HG03097 (cell line): ENCODE measurements around the gene S100A13.
A peak's percentile ranks its signal among the peaks of the same experiment; 100 is the strongest.
"Not testable (repeated sequence)": the region's sequence is repeated elsewhere in the genome, so short reads cannot be mapped to it uniquely, and the experiment has no call there.

Experiments used
- ATAC-seq: cut with Tn5 transposase; IDR thresholded peaks from one replicate; pipeline ENCODE4 v1.9.1; 2021; ENCODE audit not compliant: unreplicated experiment, low FRiP score

The S100A13 gene

GRCh38 chr1:153608742-153609584, 18.3 kb downstream of the S100A13 start:
- no peak for ATAC-seq

- no peak for ATAC-seq
These were observed 19.1 kb downstream of the S100A13 start for GRCh38 chr1:153608089-153608682.

GRCh38 chr1:153607381-153607780, 19.9 kb downstream of the S100A13 start:
- ATAC-seq, result no peak

- no peak for ATAC-seq
These were observed 21.1 kb downstream of the S100A13 start for GRCh38 chr1:153606194-153606593.

- ATAC-seq, result no peak
These were observed 24.6 kb downstream of the S100A13 start for GRCh38 chr1:153602749-153603148.

GRCh38 chr1:153599847-153600246, 27.5 kb downstream of the S100A13 start:
- ATAC-seq, result no peak

- ATAC-seq, result peak; percentile 91
These were observed 28.8 kb downstream of the S100A13 start for GRCh38 chr1:153598309-153599172.

GRCh38 chr1:153597206-153597605, 30.1 kb downstream of the S100A13 start:
- no peak for ATAC-seq

GRCh38 chr1:153592748-153593147, 34.6 kb downstream of the S100A13 start:
- ATAC-seq, result no peak

- ATAC-seq, result no peak
These were observed 38.8 kb downstream of the S100A13 start for GRCh38 chr1:153588482-153588881.

- ATAC-seq, result not testable (repeated sequence)
These were observed 39.3 kb downstream of the S100A13 start for GRCh38 chr1:153588033-153588432.

GRCh38 chr1:153587314-153587713, 40.0 kb downstream of the S100A13 start:
- no peak for ATAC-seq

GRCh38 chr1:153586347-153586746, 41.0 kb downstream of the S100A13 start:
- ATAC-seq, result no peak

- ATAC-seq, result no peak
These were observed 42.3 kb downstream of the S100A13 start for GRCh38 chr1:153585006-153585405.

- no peak for ATAC-seq
These were observed 43.3 kb downstream of the S100A13 start for GRCh38 chr1:153583976-153584375.

GRCh38 chr1:153583514-153583913, 43.8 kb downstream of the S100A13 start:
- ATAC-seq, result not testable (repeated sequence)

- ATAC-seq, result not testable (repeated sequence)
These were observed 44.5 kb downstream of the S100A13 start for GRCh38 chr1:153582836-153583235.

- ATAC-seq, result no peak
These were observed 48.4 kb downstream of the S100A13 start for GRCh38 chr1:153578936-153579335.

GRCh38 chr1:153578490-153578889, 48.8 kb downstream of the S100A13 start:
- ATAC-seq, result no peak

- ATAC-seq, result no peak
These were observed 49.7 kb downstream of the S100A13 start for GRCh38 chr1:153577624-153578051.

GRCh38 chr1:153577138-153577537, 50.2 kb downstream of the S100A13 start:
- ATAC-seq, result no peak
